GM18519 (cell line): Measurements from ENCODE around the gene TNPO3.
"Not testable (repeated sequence)": the region's sequence is repeated elsewhere in the genome, so short reads cannot be mapped to it uniquely, and the experiment has no call there.

ENCODE experiments used
- ATAC-seq: cut with Tn5 transposase; IDR thresholded peaks from one replicate; pipeline ENCODE4 v1.9.1; 2021; ENCODE audit warnings: mild to moderate bottlenecking, moderate library complexity; ENCODE audit not compliant: unreplicated experiment, low FRiP score

TNPO3 gene

DNA sequence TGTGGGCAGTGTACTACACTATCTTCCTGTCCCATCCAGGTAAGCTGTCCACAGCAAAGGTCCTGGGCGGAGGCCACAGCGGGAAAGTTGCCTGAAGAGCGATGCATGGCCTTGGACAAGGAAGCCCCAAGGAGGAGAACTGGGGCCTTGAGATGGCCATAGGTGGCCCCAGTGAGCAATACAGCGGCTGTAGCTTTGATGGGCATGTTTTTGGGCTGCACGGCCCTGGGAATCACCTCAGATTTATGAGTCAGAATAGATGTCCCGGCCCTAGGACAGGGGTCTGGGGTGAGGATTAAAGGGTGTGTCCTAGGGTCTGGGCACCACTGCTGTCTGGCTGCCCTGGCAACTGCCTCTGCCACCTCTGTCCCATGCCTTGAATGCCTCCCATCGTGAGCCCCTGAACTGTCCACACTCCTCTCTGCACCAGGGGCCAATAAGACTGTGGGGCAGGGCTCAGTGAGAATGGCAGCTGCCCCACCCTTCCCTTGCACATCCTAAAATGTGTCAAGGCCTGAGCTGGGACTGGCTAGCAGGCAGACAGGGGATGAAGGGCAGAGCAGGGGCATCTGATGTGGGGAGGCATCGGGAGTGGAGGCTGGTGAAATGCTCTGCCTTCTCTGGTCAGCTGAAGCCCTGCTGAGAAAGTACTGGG lies 126.6 kb downstream of the TNPO3 start:
- ATAC-seq: no peak

GRCh38 chr7:128924707-128925588 lies 130.0 kb downstream of the TNPO3 start:
- ATAC-seq: no peak

GRCh38 chr7:128923411-128923800 lies 131.5 kb downstream of the TNPO3 start:
- ATAC-seq: no peak

DNA sequence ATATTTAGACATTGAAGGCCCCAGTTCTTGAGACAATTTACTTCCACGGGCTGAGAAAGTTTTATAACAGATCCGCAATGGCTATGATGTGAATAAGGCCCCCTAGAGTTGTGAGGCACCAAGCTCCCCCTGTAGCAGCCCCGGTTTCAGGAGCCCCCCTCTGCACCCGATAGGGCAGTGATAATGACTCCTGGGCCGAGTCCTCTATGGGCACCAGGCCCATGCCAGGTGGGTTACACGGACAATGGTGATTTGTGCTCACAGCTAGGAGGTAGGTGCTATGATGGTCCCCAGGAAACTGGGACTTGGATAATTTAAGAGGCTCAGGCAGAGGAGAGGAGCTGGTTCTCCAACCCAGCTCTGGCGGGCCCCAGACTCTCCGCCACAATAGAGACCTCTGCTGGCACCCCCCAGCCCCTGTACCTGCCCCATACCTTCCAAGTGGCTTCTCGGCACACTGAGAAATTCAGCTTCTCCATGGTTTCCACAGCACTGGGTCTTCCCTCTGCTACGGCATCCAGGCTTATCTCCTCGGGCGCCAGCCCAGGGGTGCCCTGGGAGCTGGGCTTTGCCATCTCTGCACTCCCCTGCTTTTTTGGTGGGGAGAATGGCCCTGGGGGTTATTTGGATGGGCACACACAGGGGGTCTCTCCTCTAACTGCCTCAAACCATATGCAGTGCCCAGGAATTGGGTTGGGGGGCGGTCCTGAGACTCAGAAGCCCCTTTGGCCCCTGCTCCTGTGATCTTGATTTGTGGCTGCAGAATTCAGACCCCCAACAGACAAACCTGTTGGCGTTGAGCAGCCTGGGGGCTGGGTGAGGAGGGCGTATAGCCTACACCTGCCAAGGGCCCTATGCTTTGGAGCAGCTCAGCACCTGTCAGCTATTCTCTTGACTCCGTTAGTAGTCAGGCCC lies 132.2 kb downstream of the TNPO3 start:
- ATAC-seq: no peak

DNA sequence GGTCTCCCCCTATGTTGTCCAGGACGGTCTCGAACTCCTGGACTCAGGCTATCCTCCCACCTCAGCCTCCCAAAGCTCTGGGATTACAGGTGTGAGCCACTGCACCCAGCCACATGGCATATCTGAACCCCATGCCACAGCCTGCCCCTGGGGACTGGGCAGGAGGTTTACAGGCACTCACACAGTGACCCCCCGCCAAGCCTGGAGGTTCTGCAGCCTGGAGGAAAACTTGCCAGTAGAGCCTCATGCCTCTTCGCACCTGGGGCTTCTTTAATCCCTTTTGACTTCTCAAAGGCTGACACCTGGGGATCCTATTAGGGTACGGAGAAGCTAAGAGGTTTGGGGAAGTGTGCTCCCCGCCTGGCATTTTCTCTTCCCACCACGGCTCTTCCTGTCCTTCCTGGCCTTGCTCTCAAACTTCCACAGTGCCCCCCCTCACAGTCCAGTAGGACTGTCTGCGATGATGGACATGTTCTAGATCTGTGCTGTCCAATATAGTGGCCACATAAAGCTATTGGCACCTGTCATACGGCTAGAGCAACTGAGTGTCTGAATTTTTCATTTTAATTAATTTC lies 133.0 kb downstream of the TNPO3 start:
- no peak for ATAC-seq

- no peak for ATAC-seq
These were observed 133.9 kb downstream of the TNPO3 start for GRCh38 chr7:128920913-128921582.

GRCh38 chr7:128919881-128920799 lies 134.8 kb downstream of the TNPO3 start:
- ATAC-seq: no peak

DNA sequence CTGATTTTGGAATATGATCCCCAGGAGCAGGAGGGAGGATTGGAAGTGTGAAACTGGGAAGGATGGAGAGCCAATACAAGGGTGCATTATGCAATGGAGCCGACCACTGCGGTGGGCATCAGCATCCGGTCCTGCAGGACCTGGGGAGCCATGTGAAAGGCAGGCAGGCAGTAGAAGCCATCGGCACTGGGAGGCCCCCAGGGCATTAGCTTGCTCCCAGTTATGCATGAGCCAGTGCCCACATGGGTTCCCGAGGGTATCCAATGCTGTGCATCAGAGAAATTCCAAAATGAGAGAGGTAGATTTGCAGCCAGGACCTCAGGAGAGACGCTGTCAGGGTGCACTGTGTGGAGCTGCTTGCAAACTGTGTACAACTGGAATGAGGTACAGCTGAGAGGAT lies 135.7 kb downstream of the TNPO3 start:
- ATAC-seq: no peak

DNA sequence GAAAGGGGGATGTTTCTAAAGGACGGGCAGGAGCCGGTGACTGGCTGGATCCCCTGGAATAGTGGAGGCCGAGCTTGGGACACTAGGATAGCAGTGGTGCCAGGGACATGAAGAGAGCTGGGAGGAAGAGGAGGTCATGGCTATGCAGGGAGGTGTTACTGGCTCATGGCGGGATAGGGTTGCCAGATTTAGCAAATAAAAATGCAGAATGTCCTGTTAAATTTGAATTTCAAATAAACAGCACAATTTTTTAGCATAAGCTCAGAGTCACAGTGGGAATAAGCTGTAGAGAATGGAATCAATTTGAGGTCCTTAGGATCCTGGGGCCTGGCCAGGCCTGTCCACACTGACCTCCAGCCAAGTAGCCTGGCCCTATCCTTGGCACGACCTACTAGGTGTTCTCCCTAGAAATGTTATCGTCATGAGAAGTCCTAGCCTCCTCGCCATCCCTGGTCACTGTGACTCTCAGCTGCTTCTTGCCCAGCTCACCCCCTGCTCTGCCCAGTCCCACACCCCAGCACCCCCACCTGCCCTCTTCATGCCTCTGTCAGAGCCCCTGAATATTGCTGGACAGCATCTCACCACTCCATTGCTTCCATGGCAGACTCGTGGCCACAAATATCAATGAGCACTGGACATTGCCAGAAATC lies 136.8 kb downstream of the TNPO3 start:
- ATAC-seq: no peak

DNA sequence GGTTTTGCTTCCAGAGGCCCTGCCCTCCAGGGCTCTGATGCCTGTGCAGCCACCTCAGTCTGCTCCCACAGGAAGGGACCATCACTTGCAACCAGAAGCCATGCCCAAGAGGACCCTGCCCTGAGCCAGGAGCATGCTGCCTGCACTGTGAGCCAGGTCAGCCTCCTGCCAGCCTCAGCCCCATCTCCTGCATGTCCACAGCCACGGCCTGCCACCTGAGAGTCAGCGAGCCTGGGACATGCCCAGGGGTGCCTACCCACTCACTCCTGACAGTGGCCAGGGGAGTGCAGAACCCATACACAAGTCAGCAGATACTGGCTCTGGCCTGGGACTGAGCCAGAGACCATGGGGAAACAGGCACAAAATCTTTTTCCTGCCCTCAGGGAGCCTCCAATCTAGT lies 137.8 kb downstream of the TNPO3 start:
- ATAC-seq: no peak

DNA sequence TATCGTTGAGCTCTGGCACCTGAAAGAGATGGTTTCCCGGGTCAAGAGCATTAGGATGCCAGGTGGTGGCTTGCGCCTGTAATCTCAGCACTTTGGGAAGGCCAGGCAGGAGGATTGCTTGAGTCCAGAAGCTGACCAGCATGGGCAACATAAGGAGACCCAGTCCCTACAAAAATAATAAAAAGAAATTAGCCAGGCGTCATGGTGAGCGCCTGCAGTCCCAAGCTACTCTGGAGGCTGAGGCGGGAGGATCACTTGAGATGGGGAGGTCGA lies 138.3 kb downstream of the TNPO3 start:
- no peak for ATAC-seq

- no peak for ATAC-seq
These were observed 138.9 kb downstream of the TNPO3 start for GRCh38 chr7:128915841-128916642.

GRCh38 chr7:128915271-128915819 lies 139.6 kb downstream of the TNPO3 start:
- no peak for ATAC-seq

DNA sequence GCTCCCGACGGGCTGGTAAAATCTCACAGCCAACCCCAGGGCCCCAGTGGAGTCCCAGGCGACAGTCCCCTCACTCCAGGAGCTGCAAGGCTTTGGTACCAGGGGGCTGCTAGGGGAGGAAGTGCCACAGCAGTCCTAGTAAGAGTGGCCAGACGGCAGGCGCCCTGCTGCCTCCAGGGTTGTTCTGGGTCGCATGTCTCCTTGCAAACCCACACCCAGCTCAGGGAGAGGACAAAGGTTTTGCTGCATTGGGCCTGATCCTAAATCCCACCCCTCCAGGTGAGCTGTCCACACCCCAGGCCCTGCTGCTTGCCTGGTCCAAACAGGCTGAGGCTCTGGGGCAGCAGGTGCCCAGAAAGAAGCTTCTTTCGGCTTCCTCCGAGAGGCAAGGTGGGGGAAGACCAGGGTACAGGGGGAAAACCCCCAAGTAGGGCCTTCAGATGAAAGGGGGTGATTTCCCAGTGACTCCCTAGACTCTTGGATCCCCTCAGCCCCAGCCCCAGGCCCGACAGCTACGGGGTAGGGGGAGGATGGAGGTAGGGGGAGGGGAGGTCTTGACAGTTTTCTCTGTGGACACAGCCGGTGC lies 140.3 kb downstream of the TNPO3 start:
- ATAC-seq: no peak

DNA sequence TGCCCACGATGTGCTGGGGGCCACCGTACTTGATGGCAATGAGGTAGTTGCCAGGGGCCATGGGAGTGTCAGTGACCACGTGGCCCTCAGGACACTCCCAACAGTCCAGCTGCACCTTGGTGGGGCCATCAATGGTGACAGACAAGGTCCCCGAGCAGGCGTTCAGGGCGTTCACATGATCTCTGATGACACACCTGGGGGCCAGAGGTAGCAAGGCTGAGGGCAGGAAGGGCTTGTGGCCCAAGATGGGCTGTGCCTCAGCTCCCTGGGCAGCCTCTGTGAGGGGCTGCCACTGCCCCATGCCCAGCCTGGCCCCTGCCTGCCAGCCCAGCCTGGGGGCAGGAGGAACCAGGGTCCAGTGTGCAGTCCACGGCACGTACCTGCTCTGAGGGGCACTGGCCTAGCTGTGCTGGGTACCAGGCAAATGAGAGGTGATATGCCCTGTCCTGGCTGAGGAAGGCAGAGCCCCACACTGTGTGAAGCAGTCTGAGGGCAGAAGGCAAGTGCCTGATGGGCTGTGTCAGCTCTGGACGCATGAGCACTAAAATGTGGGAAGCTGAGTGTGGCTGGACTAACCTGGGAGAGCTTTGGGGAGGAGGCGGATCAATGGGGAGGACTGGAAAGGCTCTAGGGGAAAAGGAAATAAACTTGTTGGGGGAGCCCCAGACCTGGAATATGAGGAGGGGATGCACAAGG lies 140.9 kb downstream of the TNPO3 start:
- ATAC-seq: no peak

- ATAC-seq: not testable (repeated sequence)
These were observed 142.0 kb downstream of the TNPO3 start for GRCh38 chr7:128912709-128913495.
